Parathyroid adenoma (tissue), 2 donors: Measurements from ENCODE around the gene AQP3.

Experiments used
- H2AFZ ChIP-seq: fragments of 300-600 bp; sonication (generic); one replicate; pipeline ENCODE4 v1.7.0; 2017; ENCODE audit warnings: antibody characterized with exemption, mild to moderate bottlenecking
- H3K27ac ChIP-seq: fragments of 300-600 bp; sonication (generic); one replicate; pipeline ENCODE4 v1.7.0; 2017
- H3K27me3 ChIP-seq: fragments of 300-600 bp; sonication (generic); one replicate; pipeline ENCODE4 v1.7.0; 2017; ENCODE audit warnings: low read length; ENCODE audit not compliant: control insufficient read depth, insufficient read depth
- H3K36me3 ChIP-seq: fragments of 300-600 bp; sonication (generic); one replicate; pipeline ENCODE4 v1.7.0; 2017; ENCODE audit warnings: low read length; ENCODE audit not compliant: control insufficient read depth, insufficient read depth
- H3K4me1 ChIP-seq: fragments of 300-600 bp; sonication (generic); one replicate; pipeline ENCODE4 v1.7.0; 2017; ENCODE audit warnings: control low read depth
- H3K4me2 ChIP-seq: fragments of 300-600 bp; sonication (generic); one replicate; pipeline ENCODE4 v1.7.0; 2017; ENCODE audit warnings: low read length
- H3K4me3 ChIP-seq: fragments of 300-600 bp; sonication (generic); one replicate; pipeline ENCODE4 v1.7.0; 2017; ENCODE audit warnings: low read depth, low read length
- H3K79me2 ChIP-seq: fragments of 300-600 bp; sonication (generic); one replicate; pipeline ENCODE4 v1.7.0; 2017; ENCODE audit warnings: control low read depth
- H3K9ac ChIP-seq: fragments of 300-600 bp; sonication (generic); one replicate; pipeline ENCODE4 v1.7.0; 2017; ENCODE audit warnings: mild to moderate bottlenecking
- H3K9me3 ChIP-seq: fragments of 300-600 bp; sonication (generic); one replicate; pipeline ENCODE4 v1.7.0; 2017; ENCODE audit warnings: low read length; ENCODE audit not compliant: control insufficient read depth
- TF ChIP-seq, protein P1 (sequence below): fragments of 300-600 bp; sonication (generic); IDR thresholded peaks from one replicate; pipeline ENCODE4 v1.7.0; 2017; ENCODE audit warnings: antibody characterized with exemption, mild to moderate bottlenecking
- donor health status: primary hyperparathyroidism.

AQP3 gene

DNA sequence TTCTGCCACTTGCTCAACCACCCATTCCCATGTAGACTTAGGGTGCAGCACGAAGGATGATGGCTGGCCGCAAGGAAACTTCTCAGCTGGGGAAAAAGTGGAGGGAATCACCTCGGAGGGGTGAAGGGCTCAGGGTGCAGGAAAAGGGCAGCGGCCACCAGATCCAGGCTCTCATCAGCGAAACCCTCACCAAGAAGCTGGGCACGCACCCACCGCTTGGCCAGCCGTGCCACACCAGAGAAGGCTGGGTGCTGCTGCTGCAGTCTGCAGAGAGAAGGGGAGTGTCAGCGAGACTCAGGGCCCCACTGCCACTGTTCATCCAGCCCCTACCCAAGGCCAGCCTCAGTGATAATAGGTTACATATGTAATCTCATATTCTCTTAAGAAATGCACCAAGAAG lies 17.7 kb upstream of the AQP3 start:
- H3K9ac ChIP-seq: no peak overlapping the region
- no peaks in the 10 kb centered on the region for H3K4me1 ChIP-seq
- H3K36me3 ChIP-seq: no peaks in the 10 kb centered on the region
- H2AFZ ChIP-seq: no peak overlapping the region
- no peaks in the 10 kb centered on the region for H3K9me3 ChIP-seq
- H3K79me2 ChIP-seq: no peaks in the 10 kb centered on the region
- no peak overlapping the region for H3K4me2 ChIP-seq
- no peaks in the 10 kb centered on the region for H3K27me3 ChIP-seq
- H3K4me3 ChIP-seq: no peak overlapping the region
- TF ChIP-seq, protein P1, sequence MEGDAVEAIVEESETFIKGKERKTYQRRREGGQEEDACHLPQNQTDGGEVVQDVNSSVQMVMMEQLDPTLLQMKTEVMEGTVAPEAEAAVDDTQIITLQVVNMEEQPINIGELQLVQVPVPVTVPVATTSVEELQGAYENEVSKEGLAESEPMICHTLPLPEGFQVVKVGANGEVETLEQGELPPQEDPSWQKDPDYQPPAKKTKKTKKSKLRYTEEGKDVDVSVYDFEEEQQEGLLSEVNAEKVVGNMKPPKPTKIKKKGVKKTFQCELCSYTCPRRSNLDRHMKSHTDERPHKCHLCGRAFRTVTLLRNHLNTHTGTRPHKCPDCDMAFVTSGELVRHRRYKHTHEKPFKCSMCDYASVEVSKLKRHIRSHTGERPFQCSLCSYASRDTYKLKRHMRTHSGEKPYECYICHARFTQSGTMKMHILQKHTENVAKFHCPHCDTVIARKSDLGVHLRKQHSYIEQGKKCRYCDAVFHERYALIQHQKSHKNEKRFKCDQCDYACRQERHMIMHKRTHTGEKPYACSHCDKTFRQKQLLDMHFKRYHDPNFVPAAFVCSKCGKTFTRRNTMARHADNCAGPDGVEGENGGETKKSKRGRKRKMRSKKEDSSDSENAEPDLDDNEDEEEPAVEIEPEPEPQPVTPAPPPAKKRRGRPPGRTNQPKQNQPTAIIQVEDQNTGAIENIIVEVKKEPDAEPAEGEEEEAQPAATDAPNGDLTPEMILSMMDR: no peak
- no peak overlapping the region for H3K27ac ChIP-seq

DNA sequence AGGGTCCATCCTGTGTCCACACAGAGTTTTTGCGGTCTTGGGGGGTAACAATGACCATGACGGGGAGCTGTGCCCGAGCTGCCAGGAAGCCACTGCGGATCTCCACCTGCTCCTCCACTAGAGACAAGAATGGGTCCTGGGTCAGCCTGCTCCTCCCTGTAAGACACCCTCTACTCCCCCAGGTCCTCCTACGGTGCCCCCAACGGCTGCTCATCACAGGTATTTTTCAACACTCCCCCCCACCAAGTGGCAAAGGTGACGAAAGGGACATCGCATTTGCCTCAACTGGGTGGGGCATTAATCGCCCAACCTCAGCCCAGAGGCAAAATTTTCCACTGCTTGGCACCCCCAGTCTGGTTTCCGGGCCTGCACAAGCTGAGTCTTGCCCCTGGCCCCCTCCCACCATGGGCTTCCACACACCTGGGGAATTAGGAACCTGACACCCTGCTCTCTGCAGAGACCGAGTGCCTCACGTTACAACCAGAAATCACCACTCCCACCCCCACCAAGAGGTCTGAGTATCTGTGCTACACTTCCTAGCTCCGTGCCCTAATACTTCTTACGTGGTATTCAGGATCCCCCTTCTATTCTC lies 16.7 kb upstream of the AQP3 start:
- Histone ChIP-seq H2AFZ (no peak overlapping the region), H3K27me3 (no peaks in the 10 kb centered on the region), H3K36me3 (no peaks in the 10 kb centered on the region), H3K4me3 (no peak overlapping the region), H3K79me2 (no peaks in the 10 kb centered on the region), H3K4me1 (no peaks in the 10 kb centered on the region), H3K4me2 (no peak overlapping the region), H3K9me3 (no peaks in the 10 kb centered on the region), H3K9ac (no peak overlapping the region), H3K27ac (no peak overlapping the region)
- TF ChIP-seq, protein P1: no peak

DNA sequence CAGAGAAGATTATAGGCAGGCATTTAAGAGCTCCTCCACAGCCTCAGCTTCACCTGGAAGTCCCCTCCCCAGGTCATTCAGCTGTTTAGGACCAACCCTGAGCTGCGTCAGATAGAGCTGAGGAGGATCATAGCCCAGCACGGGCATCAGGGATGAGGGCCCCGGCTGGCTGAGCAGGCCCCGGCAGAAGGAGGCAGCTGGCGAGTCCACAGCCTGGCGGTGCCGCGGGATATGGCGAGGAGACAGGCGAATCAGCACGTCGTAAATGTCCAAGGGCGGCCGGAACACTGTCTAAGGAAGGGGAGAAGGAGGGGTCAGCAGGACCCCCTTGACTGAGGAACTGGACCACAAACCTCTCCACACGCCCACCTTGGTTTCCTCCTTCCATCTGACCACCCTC lies 15.8 kb upstream of the AQP3 start:
- H3K4me2 ChIP-seq: no peak overlapping the region
- H2AFZ ChIP-seq: no peak overlapping the region
- H3K79me2 ChIP-seq: no peaks in the 10 kb centered on the region
- H3K27me3 ChIP-seq: no peaks in the 10 kb centered on the region
- H3K27ac ChIP-seq: no peak overlapping the region
- no peak overlapping the region for H3K9ac ChIP-seq
- H3K36me3 ChIP-seq: no peaks in the 10 kb centered on the region
- no peaks in the 10 kb centered on the region for H3K9me3 ChIP-seq
- no peaks in the 10 kb centered on the region for H3K4me1 ChIP-seq
- TF ChIP-seq, protein P1: no peak
- no peak overlapping the region for H3K4me3 ChIP-seq

DNA sequence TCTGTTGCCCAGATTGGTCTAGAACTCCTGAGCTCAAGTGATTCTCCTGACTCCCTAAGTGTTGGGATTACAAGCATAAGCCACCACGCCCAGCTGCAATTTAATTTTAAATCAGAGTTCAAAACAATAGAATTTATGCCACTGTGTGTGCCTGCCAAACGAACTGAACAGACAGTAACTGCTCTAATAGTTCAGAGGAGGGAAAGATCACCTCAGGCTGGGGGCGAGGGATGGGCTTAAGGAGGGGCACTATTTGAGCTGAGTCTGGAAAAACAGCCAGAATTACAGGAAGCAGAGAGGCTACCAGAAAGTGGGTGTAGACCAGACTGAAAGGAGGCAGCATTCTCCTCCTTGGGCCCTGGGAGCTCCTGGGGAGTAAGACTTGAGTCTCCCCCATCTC lies 14.1 kb upstream of the AQP3 start:
- Histone ChIP-seq H3K4me1 (no peaks in the 10 kb centered on the region), H3K79me2 (no peaks in the 10 kb centered on the region), H3K4me2 (no peak overlapping the region), H3K9me3 (no peaks in the 10 kb centered on the region), H3K27me3 (no peaks in the 10 kb centered on the region), H3K36me3 (no peaks in the 10 kb centered on the region), H3K9ac (no peak overlapping the region), H2AFZ (no peak overlapping the region), H3K27ac (no peak overlapping the region), H3K4me3 (no peak overlapping the region)
- TF ChIP-seq, protein P1: no peak

DNA sequence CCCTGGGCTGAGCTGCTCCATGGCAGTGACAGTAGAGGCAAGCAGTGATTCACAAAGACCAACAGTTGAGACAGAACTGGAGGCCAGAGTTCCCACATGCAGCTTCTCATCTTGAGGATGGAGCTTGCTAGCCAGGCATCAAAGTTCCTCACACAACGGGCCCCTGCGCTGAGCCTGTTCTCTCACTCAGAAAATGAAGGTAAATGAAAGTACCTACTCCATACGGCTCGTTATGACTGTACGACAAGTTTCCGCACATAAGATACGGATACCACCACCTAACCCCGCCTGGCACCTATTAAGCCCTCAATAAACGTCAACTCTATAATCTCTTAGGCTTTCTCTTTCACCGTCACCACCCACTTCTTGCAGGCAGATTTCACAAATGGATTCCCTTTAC lies 13.5 kb upstream of the AQP3 start:
- Histone ChIP-seq H3K4me3 (no peak overlapping the region), H3K27me3 (no peaks in the 10 kb centered on the region), H3K4me1 (no peaks in the 10 kb centered on the region), H3K79me2 (no peaks in the 10 kb centered on the region), H2AFZ (no peak overlapping the region), H3K4me2 (no peak overlapping the region), H3K36me3 (no peaks in the 10 kb centered on the region), H3K9me3 (no peaks in the 10 kb centered on the region), H3K27ac (no peak overlapping the region), H3K9ac (no peak overlapping the region)
- TF ChIP-seq, protein P1: no peak
